Inflammatory macrophage (primary cell): ENCODE data around the gene COPS9.

ENCODE experiments used
- DNase-seq, 2 donors: peaks; one replicate each; pipeline ENCODE4 v3.0.0-alpha.2; 2020 to 2022

The COPS9 gene

GRCh38 chr2:240106765-240107476, 29.2 kb downstream of the COPS9 start:
- DNase-seq, result no peak

GRCh38 chr2:240105982-240106381, 30.1 kb downstream of the COPS9 start:
- DNase-seq, result no peak

- DNase-seq, result no peak
Observed at GRCh38 chr2:240103136-240103535, 33.0 kb downstream of the COPS9 start.

- DNase-seq, result no peak
Observed at GRCh38 chr2:240098349-240098748, 37.8 kb downstream of the COPS9 start.

- no peak for DNase-seq
Observed at GRCh38 chr2:240095556-240096523, 40.3 kb downstream of the COPS9 start.

- DNase-seq, result no peak
Observed at GRCh38 chr2:240089306-240089705, 46.8 kb downstream of the COPS9 start.

- no peak for DNase-seq
Observed at GRCh38 chr2:240086563-240086962, 49.5 kb downstream of the COPS9 start.
